ENCODE data around the gene MCUB.

Gene MCUB

GRCh38 chr4:109730619-109731545 is 170.8 kb downstream of the MCUB start:
- DNase-seq = no peak

DNA sequence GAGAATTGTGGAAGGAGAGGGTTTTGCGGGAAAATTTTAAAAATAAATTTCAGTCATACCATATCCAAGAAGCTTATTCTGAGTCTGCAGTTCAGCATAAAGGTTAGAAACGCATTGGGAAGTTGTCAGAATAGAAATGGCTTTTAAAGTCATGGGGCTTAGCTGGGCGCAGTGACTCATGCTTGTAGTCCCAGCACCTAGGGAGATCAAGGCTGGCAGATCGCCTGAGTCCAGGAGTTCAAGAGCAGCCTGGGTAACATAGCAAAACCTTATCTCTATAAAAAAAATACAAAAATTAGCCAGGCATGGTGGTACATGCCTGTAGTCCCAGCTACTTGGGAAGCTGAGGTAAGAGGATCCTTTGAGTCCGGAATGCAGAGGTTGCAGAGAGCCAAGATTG is 173.7 kb downstream of the MCUB start:
- no peak for DNase-seq

DNA sequence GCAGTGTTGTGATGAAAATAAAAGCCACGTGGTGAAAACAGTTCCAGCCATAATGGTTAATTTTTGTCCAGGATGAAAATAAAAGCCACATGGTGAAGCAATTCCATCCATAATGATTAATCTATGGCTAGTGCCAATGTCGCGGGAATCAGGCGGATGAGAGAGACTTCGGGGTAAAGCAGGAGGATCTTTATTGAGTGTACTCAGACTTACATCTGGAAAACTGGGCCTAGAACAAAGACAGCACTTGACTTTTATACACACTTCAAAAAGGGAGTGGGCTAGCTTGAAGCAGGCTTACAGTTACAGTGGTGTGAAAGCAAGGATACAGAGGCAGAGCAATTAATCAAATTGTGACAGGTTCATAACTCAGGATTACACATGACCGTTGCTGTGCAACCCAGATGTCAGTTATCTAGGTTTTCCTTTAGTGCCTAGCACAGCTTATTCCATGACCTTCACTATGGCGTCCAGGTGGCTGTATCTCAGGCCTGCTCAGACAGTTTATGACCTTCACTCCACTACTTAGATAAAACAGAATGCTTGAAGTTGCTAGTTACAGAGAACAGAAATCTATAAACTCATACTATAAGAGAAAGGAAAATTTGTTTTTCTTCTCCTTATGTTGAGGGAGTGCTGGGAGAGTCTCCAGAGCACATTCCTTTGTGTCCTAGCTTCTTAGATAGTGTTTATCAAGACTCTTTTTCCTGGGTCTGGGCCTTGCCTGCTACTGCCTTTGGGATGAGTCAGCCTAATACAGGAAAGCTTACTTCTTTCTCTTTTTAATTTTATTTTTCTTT is 175.7 kb downstream of the MCUB start:
- DNase-seq = no peak

Data from CD4-positive, alpha-beta T cell treated with Interleukin-6 for 4 hours (primary cell).